GM12878 (cell line): ENCODE results near the gene MGLL. TPM values are rescaled to one million over a fixed set of nuclear protein-coding genes. Genes with fewer than 3 reads are reported as not detected.

Experiments
- ATAC-seq: fragments of 200-7000 bp; cut with Tn5 transposase; 3 replicates; pipeline ENCODE4 v1.9.1; 2020; ENCODE audit warnings: mild to moderate bottlenecking, moderate library complexity
- BruUV-seq: library from RNA; stranded (reverse); fragments of 400-500 nt; replicated peaks from 2 replicates; lab custom pipeline; 2021; lab: Mats Ljungman, UMichigan
- CTCF ChIA-PET: fragments of 300-600 bp; sonication (Branson Sonifier 250); formaldehyde crosslinking; extraction: SDS; loops from one replicate; lab custom pipeline; 2021; ENCODE audit warnings: inconsistent platforms; lab: Yijun Ruan, JAX
- POLR2A ChIA-PET: fragments of 350-600 bp; formaldehyde crosslinking; extraction: SDS; loops from one replicate; lab custom pipeline; 2021; ENCODE audit warnings: inconsistent platforms; lab: Charles Lee
- RAD21 ChIA-PET: fragments of 300-600 bp; sonication (Branson Sonifier 250); formaldehyde crosslinking; loops from one replicate; lab custom pipeline; 2023; ENCODE audit warnings: antibody characterized with exemption; ENCODE audit not compliant: unreplicated experiment; lab: Charles Lee
- SMC1A ChIA-PET: fragments of 300-600 bp; sonication (Branson Sonifier 250); formaldehyde crosslinking; loops from one replicate; lab custom pipeline; 2023; ENCODE audit not compliant: unreplicated experiment, uncharacterized antibody; lab: Charles Lee
- DNase-seq: peaks from one replicate; pipeline ENCODE4 v3.0.0-alpha.2; 2011; ENCODE audit warnings: low read depth, low spot score
- FAIRE-seq: peaks from 3 replicates; lab custom pipeline; 2011; peaks lifted over from hg19 to GRCh38; lab: Jason Lieb, UNC
- H2AFZ ChIP-seq: 2 replicates; pipeline ENCODE4 v1.6.0; 2011; ENCODE audit warnings: low read depth, low read length, control low read depth; ENCODE audit not compliant: control insufficient read depth
- H3K27ac ChIP-seq: 2 replicates; pipeline ENCODE4 v1.5.1; 2011; ENCODE audit warnings: control low read depth; ENCODE audit not compliant: control insufficient read depth, insufficient read depth
- H3K27me3 ChIP-seq, 2 experiments: replicated peaks in 1 of 2; 2 replicates each; pipeline versions ENCODE4 v1.6.0 to v1.6.1; 2011; ENCODE audit warnings: low read length in 1 of 2; ENCODE audit not compliant: control insufficient read depth in 2 of 2, insufficient read depth in 2 of 2
- H3K36me3 ChIP-seq, 2 experiments: 2 replicates each; pipeline ENCODE4 v1.5.1; 2011; ENCODE audit warnings: low read length in 1 of 2; ENCODE audit not compliant: control insufficient read depth in 2 of 2, insufficient read depth in 2 of 2
- H3K4me1 ChIP-seq: 2 replicates; pipeline ENCODE4 v1.6.1; 2011; ENCODE audit warnings: mild to moderate bottlenecking, low read length, moderate library complexity, mixed read lengths; ENCODE audit not compliant: control insufficient read depth, insufficient read depth
- H3K4me2 ChIP-seq: 2 replicates; pipeline ENCODE4 v1.6.0; 2011; ENCODE audit warnings: control low read depth; ENCODE audit not compliant: control insufficient read depth, insufficient read depth
- H3K4me3 ChIP-seq: fragments of 200-600 bp; sonication (generic); 2 replicates; pipeline ENCODE4 v1.5.1; 2016
- H3K79me2 ChIP-seq: 2 replicates; pipeline ENCODE4 v1.6.0; 2011; ENCODE audit warnings: low read length; ENCODE audit not compliant: control insufficient read depth, insufficient read depth
- H3K9ac ChIP-seq: 2 replicates; pipeline ENCODE4 v1.8.0; 2011; ENCODE audit warnings: low read length, control low read depth, mixed read lengths; ENCODE audit not compliant: control insufficient read depth, insufficient read depth
- H3K9me3 ChIP-seq: replicated peaks from 3 replicates; pipeline ENCODE4 v1.5.1; 2011; ENCODE audit warnings: mild to moderate bottlenecking, low read length; ENCODE audit not compliant: control insufficient read depth, insufficient read depth
- H4K20me1 ChIP-seq: 2 replicates; pipeline ENCODE4 v1.6.0; 2011; ENCODE audit not compliant: control insufficient read depth, insufficient read depth
- ASH2L ChIP-seq: fragments of 300-600, 200-600 bp; sonication (generic); IDR thresholded peaks from 2 replicates; pipeline ENCODE4 v1.6.1; 2017; ENCODE audit warnings: low read depth, mild to moderate bottlenecking, borderline replicate concordance
- NFYB ChIP-seq: IDR thresholded peaks from 2 replicates; pipeline ENCODE4 v1.6.1; 2011; ENCODE audit warnings: low read depth, mild to moderate bottlenecking, low read length, improper control_type of control experiment, moderate library complexity; ENCODE audit not compliant: insufficient read depth
- POLR2A ChIP-seq: IDR thresholded peaks from 2 replicates; pipeline ENCODE4 v1.6.1; 2011; ENCODE audit warnings: low read depth, mild to moderate bottlenecking, low read length
- RAD21 ChIP-seq: IDR thresholded peaks from 2 replicates; pipeline ENCODE4 v1.6.1; 2011; ENCODE audit warnings: mild to moderate bottlenecking, low read depth, low read length, moderate library complexity; ENCODE audit not compliant: insufficient read depth
- RB1 ChIP-seq: fragments of 450-650 bp; formaldehyde crosslinking; IDR thresholded peaks from 2 replicates; pipeline ENCODE4 v1.6.1; 2017; ENCODE audit warnings: mild to moderate bottlenecking, borderline replicate concordance
- SMAD5 ChIP-seq: IDR thresholded peaks from 2 replicates; pipeline ENCODE4 v1.6.1; 2016; ENCODE audit warnings: antibody characterized with exemption, low read depth
- WGBS: methylation state at CpG from one replicate; pipeline ENCODE4 v1.1.6; 2016; ENCODE audit warnings: low lambda C conversion rate; ENCODE audit not compliant: insufficient replicate concordance, insufficient coverage; ENCODE audit errors: missing lambda C conversion rate; 5-methylcytosine and 5-hydroxymethylcytosine counted together
- in situ Hi-C: fragments of 300-500 bp; cut with MboI; formaldehyde crosslinking; loops from 9 replicates; pipeline ENCODE4 v1.14.3; 2018; ENCODE audit warnings: mixed read lengths
- intact Hi-C: fragments of 100-400 bp; cut with micrococcal nuclease; formaldehyde crosslinking; loops from one replicate; pipeline ENCODE4 v1.14.2; 2022; ENCODE audit not compliant: unreplicated experiment
- polyA plus RNA-seq, 11 experiments: library from polyadenylated mRNA; depleted of rRNA in 4 of 11; unstranded in 6 of 11; stranded (reverse) in 5 of 11; fragments of >200 nt; fragmentation: Nextera tagmentation in 4 of 11; fragmentation: Illumina TruSeq in 1 of 11; extraction: Ambion mirVana in 4 of 11; extraction: Trizol in 1 of 11; gene quantifications; 1 replicate in 1 of 11; 2 replicates in 10 of 11; pipeline versions ENCODE4 v1.2.1 to v1.2.3, GENCODE V29; 2011 to 2016; ENCODE audit warnings: inconsistent platforms in 2 of 11, missing spikeins in 2 of 11, low read depth in 1 of 11
- total RNA-seq, 4 experiments: library from RNA; depleted of rRNA in 3 of 4; stranded (reverse); fragments of >200 nt in 3 of 4; fragmentation: Illumina TruSeq in 1 of 4; extraction: Trizol in 1 of 4; gene quantifications; 2 replicates each; pipeline versions ENCODE4 v1.2.1 to v1.2.3, GENCODE V29; 2013 to 2021
- TF ChIP-seq, protein P1 (sequence below): fragments of 450-650 bp; formaldehyde crosslinking; IDR thresholded peaks from 2 replicates; pipeline ENCODE4 v1.5.0; 2022; ENCODE audit warnings: mild to moderate bottlenecking, missing genetic modification characterization
- TF ChIP-seq, protein P2 (sequence below): fragments of 450-650 bp; IDR thresholded peaks from 2 replicates; pipeline ENCODE4 v1.6.1; 2017; ENCODE audit warnings: borderline replicate concordance

The MGLL gene
- total and polyA plus RNA-seq, 10 of the 15 experiments (the other 5 are each of a cell fraction or from before 2014, with no cell fraction given): 44.9 to 177 (median 72.9) TPM

DNA sequence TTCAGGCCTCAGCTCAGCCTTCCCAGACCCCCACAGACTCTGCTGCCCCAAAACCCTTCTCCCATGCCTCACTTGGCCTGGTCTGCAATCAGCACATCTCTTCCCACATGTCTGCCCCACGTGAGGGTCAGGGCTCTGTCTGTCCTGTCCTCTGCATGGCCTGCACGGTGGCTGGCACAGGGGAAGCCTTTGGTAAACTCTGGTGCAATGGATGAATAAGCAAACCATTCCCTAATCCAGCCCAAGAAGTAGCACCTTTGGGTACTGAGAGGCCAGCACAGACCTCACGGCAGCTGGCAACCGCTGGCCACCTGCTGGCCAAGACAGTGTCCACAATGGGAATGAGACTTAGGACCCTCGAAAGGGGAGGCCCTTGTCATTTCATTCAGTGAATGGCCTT lies 121.9 kb downstream of the MGLL start:
- ChIA-PET RAD21 (no interaction called here), POLR2A (no interaction called here), CTCF (no interaction called here), SMC1A (no interaction called here)
- Histone ChIP-seq H3K4me3 (no peak overlapping the region), H3K79me2 (no peaks in the 10 kb centered on the region; the same call in none of the 2 replicates), H3K9me3 (peaks cover 2% of the 10 kb centered on the region; the same call in 2 of the 3 replicates), H3K4me1 (peaks cover 14% of the 10 kb centered on the region), H3K9ac (no peak overlapping the region), H4K20me1 (no peaks in the 10 kb centered on the region), H3K4me2 (no peak overlapping the region), H3K27me3 (no peaks in the 10 kb centered on the region), H2AFZ (no peak overlapping the region), H3K27ac (no peak overlapping the region), H3K36me3 (peaks cover 21 to 39% of the 10 kb centered on the region in 2 experiments; a peak in 3 of 4 replicates)
- WGBS: 81% methylated on average over 5 of the region's 5 CpGs
- DNase-seq (no peak), FAIRE-seq (no peak), ATAC-seq (no peak)
- no TSS peak for BruUV-seq
- 0 out of 2 replicates have a peak, but pooled peaks have one; percentile 37 for TF ChIP-seq POLR2A
- TF ChIP-seq RB1: no peak
- intact Hi-C loops (no loop called here), in situ Hi-C loops (no loop called here)

DNA sequence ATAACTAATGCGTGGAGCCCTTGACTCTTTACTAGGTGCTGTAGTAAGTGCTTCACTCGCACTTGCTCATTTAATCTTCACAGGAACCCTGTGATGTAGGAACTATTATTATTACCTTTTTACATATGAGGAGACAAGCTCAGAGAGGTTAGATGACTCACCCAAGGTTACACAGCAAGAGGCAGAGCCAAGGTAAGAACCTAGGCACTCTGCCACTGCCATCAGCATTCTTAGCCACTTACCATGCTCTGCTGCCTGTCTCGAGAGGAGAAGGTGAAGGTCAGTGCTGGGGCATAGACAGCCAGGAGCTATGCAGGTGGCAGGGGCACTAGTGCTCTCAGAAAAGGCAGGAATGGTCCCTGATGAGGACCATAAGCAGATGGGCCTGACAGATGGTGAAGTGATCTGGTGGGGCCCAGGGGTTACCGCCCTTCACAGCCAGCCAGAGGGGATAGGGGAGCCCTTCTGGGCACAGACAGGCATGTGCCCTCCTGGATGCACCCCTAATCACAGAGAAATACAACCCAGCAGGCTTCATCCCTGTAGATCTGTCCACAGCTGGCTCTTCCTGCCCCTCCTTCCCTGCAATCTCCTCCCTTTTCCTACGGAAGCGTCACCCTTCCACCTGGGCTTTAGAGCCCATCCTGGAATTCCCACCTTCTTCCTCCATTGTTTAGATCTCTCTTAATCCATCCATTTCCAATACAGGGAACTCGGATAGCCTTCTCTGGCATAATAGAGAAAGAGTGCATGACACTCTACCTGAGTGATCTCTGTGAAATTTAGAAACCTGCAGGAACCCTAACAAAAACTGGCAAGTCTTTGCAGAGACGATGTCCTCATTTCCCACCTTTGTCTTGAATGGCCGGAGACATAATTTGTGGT lies 122.7 kb downstream of the MGLL start:
- intact Hi-C loops: loop anchor here (5.0 kb wide), 2 partner anchors 53 to 133 kb away; no protein-coding TSS in a partner anchor
- CTCF ChIA-PET: interaction anchor here (0.9 to 1.3 kb wide), 2 partner anchors 124 to 260 kb away, joined by 3 read pairs; no protein-coding TSS in a partner anchor
- Histone ChIP-seq H3K27me3 (no peaks in the 10 kb centered on the region), H3K36me3 (peaks cover 25 to 45% of the 10 kb centered on the region in 2 experiments; a peak in 3 of 4 replicates), H3K4me3 (no peak overlapping the region), H4K20me1 (no peaks in the 10 kb centered on the region), H3K4me1 (peaks cover 14% of the 10 kb centered on the region), H3K27ac (no peak overlapping the region), H3K4me2 (no peak overlapping the region), H3K9me3 (no peaks in the 10 kb centered on the region), H3K9ac (no peak overlapping the region), H3K79me2 (no peaks in the 10 kb centered on the region; the same call in none of the 2 replicates), H2AFZ (no peak overlapping the region)
- TSS peak; percentile 23 for BruUV-seq
- ATAC-seq (no peak), DNase-seq (no peak), FAIRE-seq (no peak)
- RAD21 ChIA-PET: no interaction called here
- SMC1A ChIA-PET: interaction anchor here (1.3 kb wide), 1 partner anchor 11 kb away, joined by 5 read pairs; no protein-coding TSS in a partner anchor
- in situ Hi-C loops: no loop called here
- 93% methylated on average over 9 of the region's 9 CpGs for WGBS
- POLR2A ChIA-PET: no interaction called here
- no peak for TF ChIP-seq ASH2L
- no peak for TF ChIP-seq NFYB
- TF ChIP-seq, protein P1, sequence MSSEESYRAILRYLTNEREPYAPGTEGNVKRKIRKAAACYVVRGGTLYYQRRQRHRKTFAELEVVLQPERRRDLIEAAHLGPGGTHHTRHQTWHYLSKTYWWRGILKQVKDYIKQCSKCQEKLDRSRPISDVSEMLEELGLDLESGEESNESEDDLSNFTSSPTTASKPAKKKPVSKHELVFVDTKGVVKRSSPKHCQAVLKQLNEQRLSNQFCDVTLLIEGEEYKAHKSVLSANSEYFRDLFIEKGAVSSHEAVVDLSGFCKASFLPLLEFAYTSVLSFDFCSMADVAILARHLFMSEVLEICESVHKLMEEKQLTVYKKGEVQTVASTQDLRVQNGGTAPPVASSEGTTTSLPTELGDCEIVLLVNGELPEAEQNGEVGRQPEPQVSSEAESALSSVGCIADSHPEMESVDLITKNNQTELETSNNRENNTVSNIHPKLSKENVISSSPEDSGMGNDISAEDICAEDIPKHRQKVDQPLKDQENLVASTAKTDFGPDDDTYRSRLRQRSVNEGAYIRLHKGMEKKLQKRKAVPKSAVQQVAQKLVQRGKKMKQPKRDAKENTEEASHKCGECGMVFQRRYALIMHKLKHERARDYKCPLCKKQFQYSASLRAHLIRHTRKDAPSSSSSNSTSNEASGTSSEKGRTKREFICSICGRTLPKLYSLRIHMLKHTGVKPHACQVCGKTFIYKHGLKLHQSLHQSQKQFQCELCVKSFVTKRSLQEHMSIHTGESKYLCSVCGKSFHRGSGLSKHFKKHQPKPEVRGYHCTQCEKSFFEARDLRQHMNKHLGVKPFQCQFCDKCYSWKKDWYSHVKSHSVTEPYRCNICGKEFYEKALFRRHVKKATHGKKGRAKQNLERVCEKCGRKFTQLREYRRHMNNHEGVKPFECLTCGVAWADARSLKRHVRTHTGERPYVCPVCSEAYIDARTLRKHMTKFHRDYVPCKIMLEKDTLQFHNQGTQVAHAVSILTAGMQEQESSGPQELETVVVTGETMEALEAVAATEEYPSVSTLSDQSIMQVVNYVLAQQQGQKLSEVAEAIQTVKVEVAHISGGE: no peak
- TF ChIP-seq SMAD5: no peak
- TF ChIP-seq RAD21: no peak
- TF ChIP-seq, protein P2, sequence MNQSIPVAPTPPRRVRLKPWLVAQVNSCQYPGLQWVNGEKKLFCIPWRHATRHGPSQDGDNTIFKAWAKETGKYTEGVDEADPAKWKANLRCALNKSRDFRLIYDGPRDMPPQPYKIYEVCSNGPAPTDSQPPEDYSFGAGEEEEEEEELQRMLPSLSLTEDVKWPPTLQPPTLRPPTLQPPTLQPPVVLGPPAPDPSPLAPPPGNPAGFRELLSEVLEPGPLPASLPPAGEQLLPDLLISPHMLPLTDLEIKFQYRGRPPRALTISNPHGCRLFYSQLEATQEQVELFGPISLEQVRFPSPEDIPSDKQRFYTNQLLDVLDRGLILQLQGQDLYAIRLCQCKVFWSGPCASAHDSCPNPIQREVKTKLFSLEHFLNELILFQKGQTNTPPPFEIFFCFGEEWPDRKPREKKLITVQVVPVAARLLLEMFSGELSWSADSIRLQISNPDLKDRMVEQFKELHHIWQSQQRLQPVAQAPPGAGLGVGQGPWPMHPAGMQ: no peak
